Glutamatergic neuron (in vitro differentiated cells): ENCODE data around the gene RWDD1. TPM values are rescaled to one million over a fixed set of nuclear protein-coding genes. Genes with fewer than 3 reads are reported as not detected.

Experiments
- DNase-seq: peaks from one replicate; pipeline ENCODE4 v3.0.0; 2022
- H3K27ac Mint-ChIP-seq: one replicate; pipeline ENCODE4 v1.8.0; 2020; ENCODE audit warnings: mild to moderate bottlenecking, mixed read lengths, inconsistent platforms; ENCODE audit not compliant: unreplicated experiment
- H3K27me3 Mint-ChIP-seq: one replicate; pipeline ENCODE4 v1.8.0; 2020; ENCODE audit warnings: mild to moderate bottlenecking, moderate library complexity, mixed read lengths, inconsistent platforms; ENCODE audit not compliant: unreplicated experiment
- H3K36me3 Mint-ChIP-seq: one replicate; pipeline ENCODE4 v1.8.0; 2020; ENCODE audit warnings: mild to moderate bottlenecking, mixed read lengths, inconsistent platforms; ENCODE audit not compliant: unreplicated experiment
- H3K4me1 Mint-ChIP-seq: one replicate; pipeline ENCODE4 v1.8.0; 2020; ENCODE audit warnings: mild to moderate bottlenecking, low read depth, mixed read lengths, inconsistent platforms; ENCODE audit not compliant: unreplicated experiment
- H3K4me3 Mint-ChIP-seq: one replicate; pipeline ENCODE4 v1.8.0; 2020; ENCODE audit warnings: mild to moderate bottlenecking, mixed read lengths, inconsistent platforms; ENCODE audit not compliant: unreplicated experiment
- H3K9me3 Mint-ChIP-seq: one replicate; pipeline ENCODE4 v1.8.0; 2020; ENCODE audit warnings: mild to moderate bottlenecking, moderate library complexity, mixed read lengths, inconsistent platforms; ENCODE audit not compliant: unreplicated experiment
- long read RNA-seq: library from polyadenylated mRNA; unstranded; transcript quantifications from one replicate; pipeline ENCODE4 v2.0.0, GENCODE V29; 2020; ENCODE audit not compliant: unreplicated experiment
- total RNA-seq: library from RNA; stranded (reverse); fragmentation: NEBNext Ultra II Directional; extraction: Animal tissue kit (Norgen Biotek cat#: 25700); gene quantifications from one replicate; pipeline ENCODE4 v1.2.1, GENCODE V29; 2021; ENCODE audit not compliant: unreplicated experiment
- TF ChIP-seq, protein P1 (sequence below): fragments of 200-600 bp; sonication (generic); IDR thresholded peaks from one replicate; pipeline ENCODE4 v1.5.0; 2021; ENCODE audit not compliant: partially characterized antibody, unreplicated experiment

The RWDD1 gene, protein sequence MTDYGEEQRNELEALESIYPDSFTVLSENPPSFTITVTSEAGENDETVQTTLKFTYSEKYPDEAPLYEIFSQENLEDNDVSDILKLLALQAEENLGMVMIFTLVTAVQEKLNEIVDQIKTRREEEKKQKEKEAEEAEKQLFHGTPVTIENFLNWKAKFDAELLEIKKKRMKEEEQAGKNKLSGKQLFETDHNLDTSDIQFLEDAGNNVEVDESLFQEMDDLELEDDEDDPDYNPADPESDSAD
- total RNA-seq: 47.4 TPM
- long read RNA-seq, full-length matches to known transcripts: 14 of 38 reads
- long read RNA-seq, partial matches to known transcripts: 23 of 38 reads
- long read RNA-seq, other reads (novel, unspliced or antisense): 1 of 38 reads

- Mint-ChIP-seq H3K4me3 (peak within 1 kb of the TSS; percentile 99), H3K9me3 (peaks cover 2% of the 10 kb centered on the region), H3K27me3 (peaks cover 3% of the 10 kb centered on the region), H3K27ac (peak within 1 kb of the TSS; percentile 98), H3K36me3 (no peaks in the 10 kb centered on the region), H3K4me1 (peaks cover 11% of the 10 kb centered on the region)
- TF ChIP-seq, protein P1, sequence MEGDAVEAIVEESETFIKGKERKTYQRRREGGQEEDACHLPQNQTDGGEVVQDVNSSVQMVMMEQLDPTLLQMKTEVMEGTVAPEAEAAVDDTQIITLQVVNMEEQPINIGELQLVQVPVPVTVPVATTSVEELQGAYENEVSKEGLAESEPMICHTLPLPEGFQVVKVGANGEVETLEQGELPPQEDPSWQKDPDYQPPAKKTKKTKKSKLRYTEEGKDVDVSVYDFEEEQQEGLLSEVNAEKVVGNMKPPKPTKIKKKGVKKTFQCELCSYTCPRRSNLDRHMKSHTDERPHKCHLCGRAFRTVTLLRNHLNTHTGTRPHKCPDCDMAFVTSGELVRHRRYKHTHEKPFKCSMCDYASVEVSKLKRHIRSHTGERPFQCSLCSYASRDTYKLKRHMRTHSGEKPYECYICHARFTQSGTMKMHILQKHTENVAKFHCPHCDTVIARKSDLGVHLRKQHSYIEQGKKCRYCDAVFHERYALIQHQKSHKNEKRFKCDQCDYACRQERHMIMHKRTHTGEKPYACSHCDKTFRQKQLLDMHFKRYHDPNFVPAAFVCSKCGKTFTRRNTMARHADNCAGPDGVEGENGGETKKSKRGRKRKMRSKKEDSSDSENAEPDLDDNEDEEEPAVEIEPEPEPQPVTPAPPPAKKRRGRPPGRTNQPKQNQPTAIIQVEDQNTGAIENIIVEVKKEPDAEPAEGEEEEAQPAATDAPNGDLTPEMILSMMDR: no peak
- peak; percentile 99 for DNase-seq
These were observed at the start of gene RWDD1 for GRCh38 chr6:116570856-116571682. Gene RWDD1 (plus strand): TSS chr6:116571504. CDS start chr6:116571583, 79 bp downstream.

DNA sequence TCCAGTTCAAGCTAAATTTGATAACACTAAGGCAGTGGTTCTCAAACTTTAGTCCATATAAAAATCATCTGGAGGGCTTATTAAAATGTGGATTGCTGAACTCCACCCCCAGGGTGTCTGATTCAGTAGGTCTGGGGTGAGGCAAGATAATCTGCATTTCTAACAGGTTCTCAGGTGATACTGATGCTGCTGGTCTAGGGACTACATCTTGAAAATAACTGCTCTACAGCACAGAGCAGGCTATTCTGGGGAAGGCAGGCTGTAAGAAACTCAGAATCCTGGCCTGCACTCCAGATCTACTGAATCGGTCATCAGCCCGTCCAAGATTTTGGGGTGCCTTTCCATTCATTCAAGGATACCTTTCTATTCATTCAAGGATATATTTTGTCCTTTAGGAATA, 48.4 kb upstream of the RWDD1 start:
- Mint-ChIP-seq H3K36me3 (no peaks in the 10 kb centered on the region), H3K27me3 (no peaks in the 10 kb centered on the region), H3K4me1 (no peaks in the 10 kb centered on the region), H3K9me3 (no peaks in the 10 kb centered on the region), H3K27ac (no peak overlapping the region), H3K4me3 (no peak overlapping the region)
- DNase-seq: no peak
- TF ChIP-seq, protein P1: no peak

DNA sequence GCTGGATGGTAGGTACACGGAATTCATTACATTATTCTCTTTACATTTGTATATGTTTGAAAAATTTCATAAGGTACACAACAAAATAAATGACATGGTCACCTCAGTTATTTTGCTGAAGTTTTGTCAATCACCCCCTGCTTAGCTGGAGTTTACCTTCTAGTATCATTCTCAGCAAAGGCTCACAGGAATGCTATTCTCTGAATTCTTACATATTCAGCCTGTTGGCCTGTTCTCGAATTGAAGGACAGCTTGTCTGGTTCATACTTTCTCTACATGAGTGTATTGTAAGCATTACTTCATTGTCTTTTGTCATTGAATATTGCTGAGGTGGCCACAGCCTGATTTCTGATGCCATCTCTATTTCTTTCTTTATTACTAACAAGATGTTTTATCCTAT, 47.1 kb upstream of the RWDD1 start:
- Mint-ChIP-seq H3K4me1 (no peaks in the 10 kb centered on the region), H3K4me3 (no peak overlapping the region), H3K27ac (no peak overlapping the region), H3K27me3 (no peaks in the 10 kb centered on the region), H3K36me3 (no peaks in the 10 kb centered on the region), H3K9me3 (no peaks in the 10 kb centered on the region)
- TF ChIP-seq, protein P1: no peak
- no peak for DNase-seq

DNA sequence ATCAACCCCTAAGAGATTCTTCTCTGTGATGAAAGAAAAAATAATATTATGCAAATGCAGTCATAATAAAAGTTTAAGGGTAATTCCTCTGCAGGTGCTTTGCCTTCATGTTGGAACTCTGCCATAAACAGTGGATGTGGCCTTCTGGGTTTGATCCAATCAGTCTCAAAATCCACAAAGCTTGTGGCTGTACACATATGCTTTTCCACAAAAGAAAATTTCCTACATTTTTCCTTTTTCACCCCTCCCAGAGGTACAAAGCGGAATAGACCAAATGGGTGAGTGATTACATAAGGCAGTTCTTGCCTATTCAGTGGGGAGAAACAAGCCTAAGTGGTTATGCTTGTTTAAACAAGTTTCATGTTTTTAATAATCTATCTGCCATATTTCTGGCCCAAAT, 43.2 kb upstream of the RWDD1 start:
- H3K36me3 Mint-ChIP-seq: no peaks in the 10 kb centered on the region
- no peaks in the 10 kb centered on the region for H3K27me3 Mint-ChIP-seq
- H3K4me3 Mint-ChIP-seq: no peak overlapping the region
- DNase-seq: no peak
- H3K27ac Mint-ChIP-seq: no peak overlapping the region
- H3K9me3 Mint-ChIP-seq: no peaks in the 10 kb centered on the region
- H3K4me1 Mint-ChIP-seq: no peaks in the 10 kb centered on the region
- TF ChIP-seq, protein P1: no peak

- TF ChIP-seq, protein P1: no peak
- Mint-ChIP-seq H3K36me3 (no peaks in the 10 kb centered on the region), H3K27ac (no peak overlapping the region), H3K9me3 (no peaks in the 10 kb centered on the region), H3K4me3 (no peak overlapping the region), H3K27me3 (no peaks in the 10 kb centered on the region), H3K4me1 (no peaks in the 10 kb centered on the region)
- DNase-seq: no peak
These were observed 42.5 kb upstream of the RWDD1 start for GRCh38 chr6:116528780-116529179.
